PC-9 (cell line): ENCODE results near the gene SHISAL1. TPM values are rescaled to one million over a fixed set of nuclear protein-coding genes. Genes with fewer than 3 reads are reported as not detected.

ENCODE experiments used
- BruUV-seq: library from RNA; stranded (reverse); fragments of 400-500 nt; replicated peaks from 2 replicates; lab custom pipeline; 2021; lab: Mats Ljungman, UMichigan
- CTCF ChIA-PET: fragments of 300-600 bp; sonication (Branson Sonifier 250); formaldehyde crosslinking; loops from one replicate; lab custom pipeline; 2022; ENCODE audit warnings: antibody characterized with exemption; lab: Charles Lee
- POLR2A ChIA-PET: fragments of 300-600 bp; sonication (Branson Sonifier 250); formaldehyde crosslinking; loops from one replicate; lab custom pipeline; 2022; ENCODE audit warnings: antibody characterized with exemption; ENCODE audit not compliant: unreplicated experiment; lab: Charles Lee
- DNase-seq, 2 experiments: peaks; one replicate each; pipeline versions ENCODE4 v3.0.0 to v3.0.0-alpha.2; 2015 to 2022; ENCODE audit warnings: mixed read lengths in 1 of 2
- H2AFZ ChIP-seq: fragments of 200-600 bp; sonication (generic); 2 replicates; pipeline ENCODE4 v1.8.1; 2017; ENCODE audit warnings: antibody characterized with exemption
- H3F3A ChIP-seq: fragments of 200-600 bp; sonication (generic); 2 replicates; pipeline ENCODE4 v1.8.1; 2017; ENCODE audit warnings: antibody characterized with exemption, mild to moderate bottlenecking, low read depth; ENCODE audit not compliant: insufficient read depth
- H3K27ac ChIP-seq: fragments of 200-600 bp; sonication (generic); 2 replicates; pipeline ENCODE4 v1.6.1; 2016; ENCODE audit warnings: mixed run types
- H3K27me3 ChIP-seq: fragments of 200-600 bp; sonication (generic); 2 replicates; pipeline ENCODE4 v1.6.1; 2016; ENCODE audit warnings: low read depth, mixed run types; ENCODE audit not compliant: insufficient read depth
- H3K36me3 ChIP-seq: fragments of 200-600 bp; sonication (generic); 2 replicates; pipeline ENCODE4 v1.6.1; 2016; ENCODE audit warnings: low read depth, mixed run types
- H3K4me1 ChIP-seq: fragments of 200-600 bp; sonication (generic); replicated peaks from 2 replicates; pipeline ENCODE4 v1.6.1; 2016; ENCODE audit warnings: mixed run types; ENCODE audit not compliant: insufficient read depth
- H3K4me2 ChIP-seq: fragments of 200-600 bp; sonication (generic); 2 replicates; pipeline ENCODE4 v1.6.1; 2017; ENCODE audit warnings: mixed run types
- H3K4me3 ChIP-seq: fragments of 200-600 bp; sonication (generic); 2 replicates; pipeline ENCODE4 v1.6.1; 2016; ENCODE audit warnings: mixed run types
- H3K79me2 ChIP-seq: fragments of 200-600 bp; sonication (generic); 2 replicates; pipeline ENCODE4 v1.6.1; 2017; ENCODE audit warnings: low read depth, mixed run types
- H3K9me2 ChIP-seq: fragments of 200-600 bp; sonication (generic); 2 replicates; pipeline ENCODE4 v1.8.1; 2017; ENCODE audit warnings: mild to moderate bottlenecking; ENCODE audit not compliant: insufficient read depth
- H3K9me3 ChIP-seq: fragments of 200-600 bp; sonication (generic); 2 replicates; pipeline ENCODE4 v1.8.1; 2016; ENCODE audit warnings: low read depth; ENCODE audit not compliant: insufficient read depth
- H4K20me1 ChIP-seq: fragments of 200-600 bp; sonication (generic); 2 replicates; pipeline ENCODE4 v1.8.1; 2017; ENCODE audit not compliant: insufficient read depth
- EZH2 ChIP-seq: fragments of 200-600 bp; sonication (generic); IDR thresholded peaks from 2 replicates; pipeline ENCODE4 v1.8.0; 2017; ENCODE audit warnings: antibody characterized with exemption, low read depth
- intact Hi-C: fragments of 100-400 bp; cut with micrococcal nuclease; formaldehyde crosslinking; loops from one replicate; pipeline ENCODE4 v1.10.0; 2022; ENCODE audit not compliant: unreplicated experiment
- total RNA-seq: library from RNA; stranded (reverse); gene quantifications from 2 replicates; pipeline ENCODE4 v1.2.3, GENCODE V29; 2021
- TF ChIP-seq, protein P1 (sequence below): fragments of 200-600 bp; sonication (generic); conservative IDR thresholded peaks from 2 replicates; pipeline ENCODE4 v1.6.1; 2017; ENCODE audit warnings: mixed run types, antibody characterized with exemption, mild to moderate bottlenecking, moderate library complexity

SHISAL1 gene
- total RNA-seq, 1 experiment from 2014 or later, result 0.94 TPM

DNA sequence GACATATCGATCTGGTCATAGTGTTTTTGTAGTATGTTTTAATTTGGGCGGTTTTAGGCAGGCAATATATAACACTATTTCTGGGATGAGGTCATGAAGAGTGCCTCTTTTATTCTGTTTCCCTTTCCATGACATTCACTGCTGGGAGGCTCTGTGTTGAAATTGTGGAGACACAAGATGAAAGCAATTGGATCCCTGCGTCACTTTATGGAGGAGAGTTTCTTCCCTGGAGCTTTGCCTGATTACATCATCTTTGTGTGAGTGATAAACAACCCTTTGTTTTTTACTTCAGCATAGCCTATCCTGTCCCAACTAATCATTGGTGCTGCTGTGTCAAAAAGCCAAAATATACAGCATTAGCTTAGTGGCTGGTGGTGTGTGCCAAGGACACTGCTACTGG, 83.4 kb downstream of the SHISAL1 start:
- POLR2A ChIA-PET, result no interaction called here

DNA sequence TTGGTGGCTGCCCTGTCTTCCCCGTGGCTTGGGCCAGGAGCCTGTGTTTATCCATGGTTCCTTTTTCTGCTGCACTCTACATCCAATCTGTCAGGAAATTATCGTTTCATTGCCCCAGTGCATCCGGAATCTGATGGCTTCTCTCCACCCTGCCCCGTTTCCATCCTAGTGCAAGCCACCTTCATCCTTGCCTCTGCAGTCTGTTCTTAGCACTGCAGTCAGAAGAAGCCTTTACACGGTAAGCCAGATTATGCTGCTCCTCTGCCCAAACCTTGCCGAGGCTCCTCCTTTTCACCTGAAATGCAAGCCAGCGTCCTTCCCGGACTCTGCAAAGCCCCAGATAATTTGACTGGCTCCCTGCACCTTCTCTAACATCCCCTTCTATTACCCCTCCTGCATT, 86.9 kb downstream of the SHISAL1 start:
- intact Hi-C loops, result no loop called here
- H3K27ac ChIP-seq, result no peak overlapping the region
- no peaks in the 10 kb centered on the region for H3F3A ChIP-seq
- no peaks in the 10 kb centered on the region for H3K36me3 ChIP-seq
- no peaks in the 10 kb centered on the region for H3K4me1 ChIP-seq
- H3K4me3 ChIP-seq, result no peak overlapping the region
- no peaks in the 10 kb centered on the region for H3K9me3 ChIP-seq
- ChIA-PET CTCF (no interaction called here), POLR2A (no interaction called here)
- TF ChIP-seq, protein P1, sequence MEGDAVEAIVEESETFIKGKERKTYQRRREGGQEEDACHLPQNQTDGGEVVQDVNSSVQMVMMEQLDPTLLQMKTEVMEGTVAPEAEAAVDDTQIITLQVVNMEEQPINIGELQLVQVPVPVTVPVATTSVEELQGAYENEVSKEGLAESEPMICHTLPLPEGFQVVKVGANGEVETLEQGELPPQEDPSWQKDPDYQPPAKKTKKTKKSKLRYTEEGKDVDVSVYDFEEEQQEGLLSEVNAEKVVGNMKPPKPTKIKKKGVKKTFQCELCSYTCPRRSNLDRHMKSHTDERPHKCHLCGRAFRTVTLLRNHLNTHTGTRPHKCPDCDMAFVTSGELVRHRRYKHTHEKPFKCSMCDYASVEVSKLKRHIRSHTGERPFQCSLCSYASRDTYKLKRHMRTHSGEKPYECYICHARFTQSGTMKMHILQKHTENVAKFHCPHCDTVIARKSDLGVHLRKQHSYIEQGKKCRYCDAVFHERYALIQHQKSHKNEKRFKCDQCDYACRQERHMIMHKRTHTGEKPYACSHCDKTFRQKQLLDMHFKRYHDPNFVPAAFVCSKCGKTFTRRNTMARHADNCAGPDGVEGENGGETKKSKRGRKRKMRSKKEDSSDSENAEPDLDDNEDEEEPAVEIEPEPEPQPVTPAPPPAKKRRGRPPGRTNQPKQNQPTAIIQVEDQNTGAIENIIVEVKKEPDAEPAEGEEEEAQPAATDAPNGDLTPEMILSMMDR, result no peak
- no peak for TF ChIP-seq EZH2
- no peaks in the 10 kb centered on the region for H3K79me2 ChIP-seq
- H2AFZ ChIP-seq, result no peak overlapping the region
- no peaks in the 10 kb centered on the region for H3K9me2 ChIP-seq
- H3K27me3 ChIP-seq, result peaks cover 36% of the 10 kb centered on the region
- no peak overlapping the region for H3K4me2 ChIP-seq
- H4K20me1 ChIP-seq, result no peaks in the 10 kb centered on the region
- DNase-seq, result no peak
- no TSS peak for BruUV-seq

More for the DNA sequence above, 83.4 kb downstream of the SHISAL1 start:
- Histone ChIP-seq H3K27ac (no peak overlapping the region), H3K9me3 (no peaks in the 10 kb centered on the region), H3F3A (no peaks in the 10 kb centered on the region), H3K4me3 (no peak overlapping the region), H3K27me3 (peaks cover 13% of the 10 kb centered on the region), H3K4me2 (no peak overlapping the region), H3K79me2 (no peaks in the 10 kb centered on the region), H2AFZ (no peak overlapping the region), H3K4me1 (no peaks in the 10 kb centered on the region), H3K9me2 (no peaks in the 10 kb centered on the region), H4K20me1 (no peaks in the 10 kb centered on the region), H3K36me3 (no peaks in the 10 kb centered on the region)
- no TSS peak for BruUV-seq
- TF ChIP-seq EZH2, result no peak
- TF ChIP-seq, protein P1, result no peak
- CTCF ChIA-PET, result no interaction called here
- no peak for DNase-seq
- intact Hi-C loops, result no loop called here

DNA sequence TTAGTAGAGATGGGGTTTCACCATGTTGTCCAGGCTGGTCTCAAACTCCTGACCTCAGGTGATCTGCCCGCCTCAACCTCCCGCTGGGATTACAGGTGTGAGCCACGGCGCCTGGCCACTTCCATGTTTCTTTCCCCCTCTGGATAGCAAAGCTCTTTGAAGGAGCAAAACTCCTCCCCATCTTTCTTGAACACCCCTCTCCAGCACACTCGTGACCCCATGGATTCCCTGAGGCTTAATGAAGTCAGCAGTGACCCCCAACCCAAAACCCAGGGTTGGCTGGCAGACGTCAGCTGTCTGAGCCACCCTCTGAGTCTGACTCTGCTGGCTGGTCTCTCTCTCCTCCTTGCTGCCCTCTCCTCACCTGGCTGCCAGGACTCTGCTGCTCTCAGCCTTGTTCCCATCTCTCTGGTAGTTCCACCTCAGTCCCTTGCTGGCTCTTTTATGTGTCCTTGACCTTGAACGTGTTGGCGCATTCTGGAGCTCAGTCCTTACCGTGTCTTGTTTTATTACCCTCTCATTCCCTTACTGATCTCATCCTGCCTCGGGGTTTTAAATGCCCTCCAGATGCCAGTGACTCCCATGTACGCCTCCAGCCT, 87.6 kb downstream of the SHISAL1 start:
- ChIA-PET POLR2A (no interaction called here), CTCF (no interaction called here)
- no peak overlapping the region for H3K4me2 ChIP-seq
- no peak overlapping the region for H3K27ac ChIP-seq
- H3K36me3 ChIP-seq, result no peaks in the 10 kb centered on the region
- peaks cover 43% of the 10 kb centered on the region for H3K27me3 ChIP-seq
- H3K9me3 ChIP-seq, result no peaks in the 10 kb centered on the region
- TF ChIP-seq, protein P1, result no peak
- no peak for TF ChIP-seq EZH2
- H3F3A ChIP-seq, result no peaks in the 10 kb centered on the region
- no peak for DNase-seq
- no peak overlapping the region for H3K4me3 ChIP-seq
- BruUV-seq, result no TSS peak
- no peaks in the 10 kb centered on the region for H3K4me1 ChIP-seq
- intact Hi-C loops, result no loop called here
- no peaks in the 10 kb centered on the region for H4K20me1 ChIP-seq
- no peaks in the 10 kb centered on the region for H3K9me2 ChIP-seq
- H2AFZ ChIP-seq, result no peak overlapping the region
- no peaks in the 10 kb centered on the region for H3K79me2 ChIP-seq
